ENCODE data around the gene CD7. TPM values are rescaled to one million over a fixed set of nuclear protein-coding genes. Genes with fewer than 3 reads are reported as not detected.

CD7 gene
- total RNA-seq, 1 experiment from 2014 or later, result 0.93 TPM

DNA sequence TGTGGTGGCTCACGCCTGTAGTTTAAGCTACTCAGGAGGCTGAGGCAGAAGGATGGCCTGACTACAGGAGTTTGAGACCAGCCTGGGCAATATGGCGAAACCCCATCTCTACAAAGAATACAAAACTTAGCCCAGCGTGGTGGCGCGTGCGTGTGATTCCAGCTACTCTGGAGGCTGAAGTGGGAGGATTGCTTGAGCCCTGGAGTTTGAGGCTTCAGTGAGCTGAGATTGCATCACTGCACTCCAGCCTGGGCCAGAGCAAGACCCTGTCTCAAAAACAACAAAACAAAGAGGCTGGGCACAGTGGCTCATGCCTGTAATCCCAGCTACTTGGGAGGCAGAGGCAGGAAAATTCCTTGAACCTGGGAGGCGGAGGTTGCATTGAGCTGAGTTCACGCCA, 36.9 kb downstream of the CD7 start:
- Mint-ChIP-seq H3K27me3 (ENCODE audit: insufficient read depth, unreplicated experiment) (no peaks in the 10 kb centered on the region), H3K27ac (ENCODE audit: unreplicated experiment) (no peak overlapping the region), H3K9me3 (ENCODE audit: unreplicated experiment) (no peaks in the 10 kb centered on the region), H3K36me3 (ENCODE audit: insufficient read depth, unreplicated experiment) (peaks cover 20% of the 10 kb centered on the region), H3K4me3 (ENCODE audit: unreplicated experiment) (no peak overlapping the region), H3K4me1 (ENCODE audit: low read depth, unreplicated experiment) (peaks cover 30% of the 10 kb centered on the region)
- TF ChIP-seq, protein P1, sequence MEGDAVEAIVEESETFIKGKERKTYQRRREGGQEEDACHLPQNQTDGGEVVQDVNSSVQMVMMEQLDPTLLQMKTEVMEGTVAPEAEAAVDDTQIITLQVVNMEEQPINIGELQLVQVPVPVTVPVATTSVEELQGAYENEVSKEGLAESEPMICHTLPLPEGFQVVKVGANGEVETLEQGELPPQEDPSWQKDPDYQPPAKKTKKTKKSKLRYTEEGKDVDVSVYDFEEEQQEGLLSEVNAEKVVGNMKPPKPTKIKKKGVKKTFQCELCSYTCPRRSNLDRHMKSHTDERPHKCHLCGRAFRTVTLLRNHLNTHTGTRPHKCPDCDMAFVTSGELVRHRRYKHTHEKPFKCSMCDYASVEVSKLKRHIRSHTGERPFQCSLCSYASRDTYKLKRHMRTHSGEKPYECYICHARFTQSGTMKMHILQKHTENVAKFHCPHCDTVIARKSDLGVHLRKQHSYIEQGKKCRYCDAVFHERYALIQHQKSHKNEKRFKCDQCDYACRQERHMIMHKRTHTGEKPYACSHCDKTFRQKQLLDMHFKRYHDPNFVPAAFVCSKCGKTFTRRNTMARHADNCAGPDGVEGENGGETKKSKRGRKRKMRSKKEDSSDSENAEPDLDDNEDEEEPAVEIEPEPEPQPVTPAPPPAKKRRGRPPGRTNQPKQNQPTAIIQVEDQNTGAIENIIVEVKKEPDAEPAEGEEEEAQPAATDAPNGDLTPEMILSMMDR (IDR thresholded peaks at IDR 0.05; ENCODE audit: insufficient read depth in 1 of 2, low read depth in 1 of 2, low read length in 1 of 2, severe bottlenecking in 1 of 2, unreplicated experiment in 1 of 2), result no peak
- no TSS peak for BruUV-seq (replicated peaks)
- intact Hi-C loops (cut with micrococcal nuclease; ENCODE audit: unreplicated experiment), result no loop called here
- Histone ChIP-seq H3K4me1 (peaks cover 25% of the 10 kb centered on the region), H3K27me3 (replicated peaks; ENCODE audit: control insufficient read depth, insufficient read depth, low read length) (no peaks in the 10 kb centered on the region), H3K4me3 (ENCODE audit: low read depth, low read length) (no peak overlapping the region), H3K9me3 (no peaks in the 10 kb centered on the region), H3K36me3 (ENCODE audit: control insufficient read depth, insufficient read depth, low read length) (no peaks in the 10 kb centered on the region)
- ChIA-PET POLR2A (no interaction called here), CTCF (interaction anchor here (1.0 kb wide), 1 partner anchor 16 kb away, joined by 3 read pairs; no protein-coding TSS in a partner anchor)
- no peak for DNase-seq

DNA sequence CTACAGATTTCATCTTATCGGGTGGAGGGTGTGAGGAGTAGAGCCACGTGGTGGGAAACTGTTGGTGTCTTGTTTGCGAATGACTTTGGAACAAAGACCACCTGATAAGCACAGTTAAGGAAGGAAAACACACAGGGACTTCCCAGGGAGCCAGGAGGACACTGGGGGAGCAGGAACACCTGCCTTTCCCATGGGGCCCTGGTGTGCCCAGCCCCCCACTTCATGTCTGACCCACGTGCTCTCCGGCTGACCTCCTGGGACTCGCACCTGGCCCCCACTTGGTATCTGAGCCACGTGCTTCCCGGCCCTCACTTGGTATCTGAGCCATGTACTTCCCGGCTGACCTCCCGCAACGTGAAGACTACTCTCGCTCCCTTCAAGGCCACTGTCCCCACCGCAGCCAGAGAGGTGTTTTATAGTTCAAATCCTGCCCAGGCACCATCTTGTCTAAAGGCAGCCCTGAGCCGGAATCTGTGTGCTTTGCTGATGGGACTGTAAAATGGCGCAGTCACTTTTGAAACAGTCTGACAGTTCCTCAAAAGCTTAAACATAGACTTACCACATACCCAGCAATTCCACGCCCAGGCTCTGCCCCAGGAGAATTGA, 38.5 kb downstream of the CD7 start:
- POLR2A ChIA-PET, result no interaction called here
- TF ChIP-seq, protein P1 (IDR thresholded peaks at IDR 0.05; ENCODE audit: insufficient read depth in 1 of 2, low read depth in 1 of 2, low read length in 1 of 2, severe bottlenecking in 1 of 2, unreplicated experiment in 1 of 2), result no peak
- intact Hi-C loops (cut with micrococcal nuclease; ENCODE audit: unreplicated experiment), result no loop called here
- CTCF ChIA-PET, result no interaction called here
- Histone ChIP-seq H3K4me3 (ENCODE audit: low read depth, low read length) (no peak overlapping the region), H3K4me1 (peaks cover 32% of the 10 kb centered on the region), H3K36me3 (ENCODE audit: control insufficient read depth, insufficient read depth, low read length) (no peaks in the 10 kb centered on the region), H3K27me3 (replicated peaks; ENCODE audit: control insufficient read depth, insufficient read depth, low read length) (no peaks in the 10 kb centered on the region), H3K9me3 (no peaks in the 10 kb centered on the region)
- Mint-ChIP-seq H3K9me3 (ENCODE audit: unreplicated experiment) (no peaks in the 10 kb centered on the region), H3K27ac (ENCODE audit: unreplicated experiment) (peak overlapping the region; percentile 67), H3K4me3 (ENCODE audit: unreplicated experiment) (peak overlapping the region; percentile 28), H3K27me3 (ENCODE audit: insufficient read depth, unreplicated experiment) (no peaks in the 10 kb centered on the region), H3K4me1 (ENCODE audit: low read depth, unreplicated experiment) (peaks cover 31% of the 10 kb centered on the region), H3K36me3 (ENCODE audit: insufficient read depth, unreplicated experiment) (peaks cover 21% of the 10 kb centered on the region)
- no TSS peak for BruUV-seq (replicated peaks)
- no peak for DNase-seq

DNA sequence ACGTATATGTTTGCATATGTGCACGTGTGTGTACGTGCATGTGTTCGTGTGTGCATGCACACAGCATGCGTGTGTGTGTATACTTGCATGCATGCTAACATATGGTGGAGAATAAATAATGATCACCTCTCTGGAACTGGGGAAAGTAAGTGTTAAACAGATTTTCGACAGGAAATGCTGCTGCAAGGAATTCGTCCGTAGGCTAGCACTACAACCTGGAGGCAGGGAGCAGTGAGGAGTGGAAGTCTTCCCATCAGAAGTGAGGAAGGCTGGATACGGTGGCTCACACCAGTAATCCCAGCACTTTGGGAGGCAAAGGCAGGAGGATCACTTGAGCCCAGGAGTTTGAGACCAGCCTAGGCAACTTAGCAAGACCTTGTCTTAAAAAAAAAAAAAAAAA, 39.1 kb downstream of the CD7 start:
- no peak overlapping the region for H3K4me3 ChIP-seq (ENCODE audit: low read depth, low read length)
- Mint-ChIP-seq H3K36me3 (ENCODE audit: insufficient read depth, unreplicated experiment) (peaks cover 22% of the 10 kb centered on the region), H3K9me3 (ENCODE audit: unreplicated experiment) (no peaks in the 10 kb centered on the region), H3K4me1 (ENCODE audit: low read depth, unreplicated experiment) (peaks cover 31% of the 10 kb centered on the region), H3K27ac (ENCODE audit: unreplicated experiment) (peak overlapping the region; percentile 67), H3K4me3 (ENCODE audit: unreplicated experiment) (no peak overlapping the region), H3K27me3 (ENCODE audit: insufficient read depth, unreplicated experiment) (no peaks in the 10 kb centered on the region)
- POLR2A ChIA-PET, result no interaction called here
- H3K36me3 ChIP-seq (ENCODE audit: control insufficient read depth, insufficient read depth, low read length), result no peaks in the 10 kb centered on the region
- no peaks in the 10 kb centered on the region for H3K9me3 ChIP-seq
- CTCF ChIA-PET, result no interaction called here
- no peak for DNase-seq
- TF ChIP-seq, protein P1 (IDR thresholded peaks at IDR 0.05; ENCODE audit: insufficient read depth in 1 of 2, low read depth in 1 of 2, low read length in 1 of 2, severe bottlenecking in 1 of 2, unreplicated experiment in 1 of 2), result no peak
- H3K4me1 ChIP-seq, result peaks cover 34% of the 10 kb centered on the region
- H3K27me3 ChIP-seq (replicated peaks; ENCODE audit: control insufficient read depth, insufficient read depth, low read length), result no peaks in the 10 kb centered on the region
- no TSS peak for BruUV-seq (replicated peaks)
- intact Hi-C loops (cut with micrococcal nuclease; ENCODE audit: unreplicated experiment), result no loop called here
